ENCODE data around the gene PCDHGA1.

Gene PCDHGA1

DNA sequence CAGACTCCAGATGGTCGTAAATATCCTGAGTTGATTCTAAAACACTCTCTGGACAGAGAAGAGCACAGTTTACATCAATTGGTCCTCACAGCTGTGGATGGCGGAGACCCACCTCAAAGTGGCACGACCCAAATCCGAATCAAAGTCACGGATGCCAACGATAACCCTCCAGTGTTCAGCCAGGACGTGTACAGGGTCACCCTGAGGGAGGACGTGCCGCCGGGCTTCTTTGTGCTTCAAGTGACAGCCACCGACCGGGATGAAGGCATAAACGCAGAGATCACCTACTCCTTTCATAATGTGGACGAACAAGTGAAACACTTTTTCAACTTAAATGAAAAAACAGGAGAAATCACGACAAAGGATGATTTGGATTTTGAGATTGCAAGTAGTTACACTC lies 30.4 kb downstream of the PCDHGA1 start:
- Histone ChIP-seq H3K9me3 (ENCODE audit: insufficient read depth, low read length) (peaks cover 32% of the 10 kb centered on the region; the same call in 1 of the 2 replicates), H4K20me1 (ENCODE audit: low read depth, low read length) (no peaks in the 10 kb centered on the region), H2AFZ (ENCODE audit: low read depth, low read length, severe bottlenecking) (no peak overlapping the region), H3K79me2 (ENCODE audit: insufficient read depth, low read length) (no peaks in the 10 kb centered on the region), H3K4me3 (ENCODE audit: insufficient read depth, low read length, poor library complexity, severe bottlenecking) (peak overlapping the region; percentile 65), H3F3A (ENCODE audit: insufficient read depth) (peaks cover 4% of the 10 kb centered on the region; the same call in 1 of the 2 replicates), H3K27ac (ENCODE audit: low read depth, low read length) (no peak overlapping the region), H3K4me2 (ENCODE audit: low read depth, low read length, poor library complexity, severe bottlenecking) (peak overlapping the region; percentile 58), H3K9me2 (replicated peaks; ENCODE audit: insufficient read depth, low read length) (no peaks in the 10 kb centered on the region), H3K9ac (ENCODE audit: low read length) (no peak overlapping the region), H3K36me3 (ENCODE audit: low read length) (peaks cover 10% of the 10 kb centered on the region; the same call in 1 of the 2 replicates), H3K27me3 (ENCODE audit: low read length) (no peaks in the 10 kb centered on the region)
- TF ChIP-seq, protein P1, sequence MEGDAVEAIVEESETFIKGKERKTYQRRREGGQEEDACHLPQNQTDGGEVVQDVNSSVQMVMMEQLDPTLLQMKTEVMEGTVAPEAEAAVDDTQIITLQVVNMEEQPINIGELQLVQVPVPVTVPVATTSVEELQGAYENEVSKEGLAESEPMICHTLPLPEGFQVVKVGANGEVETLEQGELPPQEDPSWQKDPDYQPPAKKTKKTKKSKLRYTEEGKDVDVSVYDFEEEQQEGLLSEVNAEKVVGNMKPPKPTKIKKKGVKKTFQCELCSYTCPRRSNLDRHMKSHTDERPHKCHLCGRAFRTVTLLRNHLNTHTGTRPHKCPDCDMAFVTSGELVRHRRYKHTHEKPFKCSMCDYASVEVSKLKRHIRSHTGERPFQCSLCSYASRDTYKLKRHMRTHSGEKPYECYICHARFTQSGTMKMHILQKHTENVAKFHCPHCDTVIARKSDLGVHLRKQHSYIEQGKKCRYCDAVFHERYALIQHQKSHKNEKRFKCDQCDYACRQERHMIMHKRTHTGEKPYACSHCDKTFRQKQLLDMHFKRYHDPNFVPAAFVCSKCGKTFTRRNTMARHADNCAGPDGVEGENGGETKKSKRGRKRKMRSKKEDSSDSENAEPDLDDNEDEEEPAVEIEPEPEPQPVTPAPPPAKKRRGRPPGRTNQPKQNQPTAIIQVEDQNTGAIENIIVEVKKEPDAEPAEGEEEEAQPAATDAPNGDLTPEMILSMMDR (IDR thresholded peaks at IDR 0.05; ENCODE audit: insufficient read depth, low read length, poor library complexity, severe bottlenecking) = no peak
- no peak for TF ChIP-seq EZH2phosphoT487 (conservative IDR thresholded peaks at IDR 0.05; ENCODE audit: low read length)

DNA sequence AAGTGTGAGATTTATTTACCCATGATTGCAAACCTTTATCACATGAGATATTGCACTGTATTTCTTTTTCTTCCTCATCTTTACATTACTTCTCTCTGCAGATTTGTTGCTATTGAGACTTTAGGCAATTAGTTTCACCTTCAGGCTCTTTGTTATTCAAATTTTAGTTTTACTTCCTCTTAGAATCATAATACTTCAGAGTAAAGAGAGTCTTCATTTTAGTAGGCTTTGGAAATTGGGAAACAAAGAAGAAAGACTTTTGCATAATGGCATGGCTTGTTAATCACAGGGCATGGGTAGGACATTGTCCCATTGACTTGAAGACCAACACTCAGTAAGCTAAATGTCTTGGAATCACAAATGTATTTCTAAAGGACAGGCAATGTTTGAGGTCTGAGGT lies 32.4 kb downstream of the PCDHGA1 start:
- no peaks in the 10 kb centered on the region for H3K79me2 ChIP-seq (ENCODE audit: insufficient read depth, low read length)
- H3K9me3 ChIP-seq (ENCODE audit: insufficient read depth, low read length) = peaks cover 32% of the 10 kb centered on the region; the same call in 1 of the 2 replicates
- H3F3A ChIP-seq (ENCODE audit: insufficient read depth) = peaks cover 4% of the 10 kb centered on the region; the same call in 1 of the 2 replicates
- H3K27me3 ChIP-seq (ENCODE audit: low read length) = no peaks in the 10 kb centered on the region
- H3K9ac ChIP-seq (ENCODE audit: low read length) = 0 out of 2 replicates have a peak overlapping the region, but pooled peaks have one; percentile 5
- TF ChIP-seq EZH2phosphoT487 (conservative IDR thresholded peaks at IDR 0.05; ENCODE audit: low read length) = no peak
- TF ChIP-seq, protein P1 (IDR thresholded peaks at IDR 0.05; ENCODE audit: insufficient read depth, low read length, poor library complexity, severe bottlenecking) = no peak
- H3K36me3 ChIP-seq (ENCODE audit: low read length) = peaks cover 10% of the 10 kb centered on the region; the same call in 1 of the 2 replicates
- H3K9me2 ChIP-seq (replicated peaks; ENCODE audit: insufficient read depth, low read length) = no peaks in the 10 kb centered on the region
- peak overlapping the region; percentile 36 for H3K4me3 ChIP-seq (ENCODE audit: insufficient read depth, low read length, poor library complexity, severe bottlenecking)
- H3K4me2 ChIP-seq (ENCODE audit: low read depth, low read length, poor library complexity, severe bottlenecking) = peak overlapping the region; percentile 61
- peak overlapping the region; percentile 55 for H3K27ac ChIP-seq (ENCODE audit: low read depth, low read length)
- H2AFZ ChIP-seq (ENCODE audit: low read depth, low read length, severe bottlenecking) = no peak overlapping the region
- H4K20me1 ChIP-seq (ENCODE audit: low read depth, low read length) = no peaks in the 10 kb centered on the region

DNA sequence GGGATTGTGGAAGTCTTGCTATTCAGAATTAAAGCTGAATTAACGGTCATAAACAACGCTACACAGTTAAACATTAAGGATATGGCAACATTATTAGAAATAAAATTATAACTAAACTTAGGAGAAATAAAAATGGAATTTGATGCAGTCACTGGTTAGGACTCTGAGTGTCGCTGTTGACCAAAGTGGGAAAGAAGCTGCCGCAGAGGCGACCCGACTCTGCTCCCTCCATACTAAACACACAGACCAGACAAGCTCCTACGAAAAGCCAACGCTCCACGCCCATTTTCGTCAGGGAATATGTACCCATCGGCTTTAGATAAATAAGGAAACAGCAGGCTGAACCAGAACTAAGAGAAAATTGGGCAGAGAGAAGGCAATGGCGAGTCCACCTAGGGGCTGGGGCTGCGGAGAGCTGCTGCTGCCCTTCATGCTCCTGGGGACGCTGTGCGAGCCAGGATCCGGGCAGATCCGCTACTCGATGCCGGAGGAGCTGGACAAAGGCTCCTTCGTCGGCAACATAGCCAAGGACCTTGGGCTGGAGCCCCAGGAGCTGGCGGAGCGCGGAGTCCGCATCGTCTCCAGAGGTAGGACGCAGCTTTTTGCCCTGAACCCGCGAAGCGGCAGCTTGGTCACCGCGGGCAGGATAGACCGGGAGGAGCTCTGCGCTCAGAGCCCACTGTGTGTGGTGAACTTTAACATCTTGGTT lies 33.8 kb downstream of the PCDHGA1 start, which contains the start of gene PCDHGA5:
PCDHGA5 (plus strand) TSS at position 211 of the 709 bp plus-strand sequence; CDS start at position 380, 169 bp downstream.
- peak within 1 kb of the TSS; percentile 36 for H3K4me3 ChIP-seq (ENCODE audit: insufficient read depth, low read length, poor library complexity, severe bottlenecking)
- peaks cover 32% of the 10 kb centered on the region; the same call in 1 of the 2 replicates for H3K9me3 ChIP-seq (ENCODE audit: insufficient read depth, low read length)
- peak within 1 kb of the TSS; percentile 55 for H3K27ac ChIP-seq (ENCODE audit: low read depth, low read length)
- H2AFZ ChIP-seq (ENCODE audit: low read depth, low read length, severe bottlenecking) = no peak within 1 kb of the TSS
- H3K9ac ChIP-seq (ENCODE audit: low read length) = 0 out of 2 replicates have a peak within 1 kb of the TSS, but pooled peaks have one; percentile 5
- H3K27me3 ChIP-seq (ENCODE audit: low read length) = no peaks in the 10 kb centered on the region
- H3K4me2 ChIP-seq (ENCODE audit: low read depth, low read length, poor library complexity, severe bottlenecking) = peak within 1 kb of the TSS; percentile 61
- TF ChIP-seq EZH2phosphoT487 (conservative IDR thresholded peaks at IDR 0.05; ENCODE audit: low read length) = no peak
- TF ChIP-seq, protein P1 (IDR thresholded peaks at IDR 0.05; ENCODE audit: insufficient read depth, low read length, poor library complexity, severe bottlenecking) = no peak
- H4K20me1 ChIP-seq (ENCODE audit: low read depth, low read length) = no peaks in the 10 kb centered on the region
- H3K36me3 ChIP-seq (ENCODE audit: low read length) = peaks cover 10% of the 10 kb centered on the region; the same call in 1 of the 2 replicates
- peaks cover 7% of the 10 kb centered on the region; the same call in 1 of the 2 replicates for H3F3A ChIP-seq (ENCODE audit: insufficient read depth)
- no peaks in the 10 kb centered on the region for H3K9me2 ChIP-seq (replicated peaks; ENCODE audit: insufficient read depth, low read length)
- no peaks in the 10 kb centered on the region for H3K79me2 ChIP-seq (ENCODE audit: insufficient read depth, low read length)

Measured in SU-DHL-6 (cell line).